Right renal cortex interstitium (tissue), 3 donors: ENCODE data around the gene VAV2. TPM values are rescaled to one million over a fixed set of nuclear protein-coding genes. Genes with fewer than 3 reads are reported as not detected.
A peak's percentile ranks its signal among the peaks of the same experiment; 100 is the strongest.

Experiments used
- DNase-seq, 3 donors: peaks; one replicate each; pipeline ENCODE4 v3.0.0-alpha.2; 2013; ENCODE audit warnings: low read depth in 3 of 3, low spot score in 2 of 3
- polyA plus RNA-seq, 3 donors: library from polyadenylated mRNA; unstranded; fragments of 120-200 nt; gene quantifications; one replicate each; pipeline ENCODE4 v1.2.1, GENCODE V29; 2013; ENCODE audit not compliant: insufficient read length in 3 of 3

The VAV2 gene
- polyA plus RNA-seq, 3 donors: 34.2 to 34.8 (median 34.8) TPM

GRCh38 chr9:133742849-133743444, 249.2 kb downstream of the VAV2 start:
- peak in 1 of 3 donors; percentile 48 for DNase-seq

- no peak for DNase-seq
These were observed 249.9 kb downstream of the VAV2 start for GRCh38 chr9:133742251-133742650.

- no peak for DNase-seq
These were observed 250.4 kb downstream of the VAV2 start for GRCh38 chr9:133741716-133742115.

GRCh38 chr9:133740911-133741310, 251.2 kb downstream of the VAV2 start:
- DNase-seq: no peak

GRCh38 chr9:133739408-133740280, 252.5 kb downstream of the VAV2 start:
- DNase-seq: no peak

GRCh38 chr9:133738640-133739225, 253.4 kb downstream of the VAV2 start:
- DNase-seq: no peak

- DNase-seq: peak in 1 of 3 donors; percentile 43
These were observed 254.1 kb downstream of the VAV2 start, which contains the start of gene SARDH for GRCh38 chr9:133737774-133738639. SARDH (minus strand) TSS chr9:133738352; CDS start chr9:133734173, 4,179 bp downstream.

- no peak for DNase-seq
These were observed 254.9 kb downstream of the VAV2 start for GRCh38 chr9:133737071-133737773.

- no peak for DNase-seq
These were observed 256.2 kb downstream of the VAV2 start for GRCh38 chr9:133735931-133736330.

- no peak for DNase-seq
These were observed 256.7 kb downstream of the VAV2 start for GRCh38 chr9:133735415-133735775.

GRCh38 chr9:133734590-133735414, 257.3 kb downstream of the VAV2 start:
- DNase-seq: no peak

GRCh38 chr9:133733796-133734533, 258.2 kb downstream of the VAV2 start:
- DNase-seq: no peak

GRCh38 chr9:133733421-133733795, 258.7 kb downstream of the VAV2 start:
- no peak for DNase-seq

GRCh38 chr9:133732639-133733408, 259.3 kb downstream of the VAV2 start:
- no peak for DNase-seq

- DNase-seq: no peak
These were observed 260.1 kb downstream of the VAV2 start for GRCh38 chr9:133731876-133732638.

- no peak for DNase-seq
These were observed 261.0 kb downstream of the VAV2 start for GRCh38 chr9:133730994-133731715.
